ENCODE measurements around the gene PTTG1. TPM values are rescaled to one million over a fixed set of nuclear protein-coding genes. Genes with fewer than 3 reads are reported as not detected.

The PTTG1 gene
- polyA plus RNA-seq, 1 of the 3 experiments (the other 2 are of a cell fraction): 279 TPM

GRCh38 chr5:160452795-160453194 lies 31.1 kb downstream of the PTTG1 start:
- Histone ChIP-seq H3K27me3 (ENCODE audit: insufficient read depth) (no peaks in the 10 kb centered on the region), H3K9ac (no peak overlapping the region), H3K9me3 (no peaks in the 10 kb centered on the region), H3F3A (replicated peaks; ENCODE audit: insufficient read depth) (no peaks in the 10 kb centered on the region), H3K79me2 (ENCODE audit: insufficient read depth) (no peaks in the 10 kb centered on the region), H3K27ac (ENCODE audit: low read depth in 2 of 2, low read length in 1 of 2) (no peak overlapping the region), H2AFZ (ENCODE audit: low read depth) (no peak overlapping the region), H3K36me3 (replicated peaks in 1 of 2; ENCODE audit: control insufficient read depth in 1 of 2, insufficient read depth in 2 of 2, low read length in 1 of 2) (no peaks in the 10 kb centered on the region), H3K4me1 (ENCODE audit: control insufficient read depth in 1 of 2, insufficient read depth in 2 of 2, low read depth in 1 of 2, low read length in 1 of 2) (no peaks in the 10 kb centered on the region), H3K4me3 (ENCODE audit: low read depth in 2 of 2, low read length in 1 of 2) (no peak overlapping the region), H3K9me2 (no peaks in the 10 kb centered on the region), H3K4me2 (no peak overlapping the region), H4K20me1 (ENCODE audit: insufficient read depth) (no peaks in the 10 kb centered on the region)
- TF ChIP-seq FOXJ3 (CRISPR knock-in tag; IDR thresholded peaks at IDR 0.05): no peak
- no peak for TF ChIP-seq PBX3 (IDR thresholded peaks at IDR 0.05)
- no peak for TF ChIP-seq NRF1 (IDR thresholded peaks at IDR 0.05; ENCODE audit: low read depth, low read length)
- TF ChIP-seq EZH2phosphoT487 (IDR thresholded peaks at IDR 0.05; ENCODE audit: borderline replicate concordance, low read depth): no peak
- no peak for TF ChIP-seq CHD2 (IDR thresholded peaks at IDR 0.05; ENCODE audit: low read length, partially characterized antibody)
- TF ChIP-seq REST (IDR thresholded peaks at IDR 0.05; ENCODE audit: low read depth, low read length): no peak
- no peak for TF ChIP-seq TCF12 (IDR thresholded peaks at IDR 0.05)
- TF ChIP-seq MEF2A (IDR thresholded peaks at IDR 0.05; ENCODE audit: borderline replicate concordance, low read depth): no peak
- no peak for TF ChIP-seq SIN3A (IDR thresholded peaks at IDR 0.05; ENCODE audit: borderline replicate concordance, low read depth, low read length)
- TF ChIP-seq RXRA (IDR thresholded peaks at IDR 0.05; ENCODE audit: borderline replicate concordance, low read depth): no peak
- TF ChIP-seq FOSL2 (IDR thresholded peaks at IDR 0.05; ENCODE audit: borderline replicate concordance, low read depth): no peak
- POLR2A ChIA-PET: no interaction called here
- no peak for DNase-seq
- WGBS (ENCODE audit: low lambda C conversion rate): 39% methylated on average over 6 of the region's 6 CpGs
- CTCF ChIA-PET: interaction anchor here (1.0 to 3.8 kb wide), 2 partner anchors 14 to 27 kb away, joined by 3 to 23 read pairs; no protein-coding TSS in a partner anchor

DNA sequence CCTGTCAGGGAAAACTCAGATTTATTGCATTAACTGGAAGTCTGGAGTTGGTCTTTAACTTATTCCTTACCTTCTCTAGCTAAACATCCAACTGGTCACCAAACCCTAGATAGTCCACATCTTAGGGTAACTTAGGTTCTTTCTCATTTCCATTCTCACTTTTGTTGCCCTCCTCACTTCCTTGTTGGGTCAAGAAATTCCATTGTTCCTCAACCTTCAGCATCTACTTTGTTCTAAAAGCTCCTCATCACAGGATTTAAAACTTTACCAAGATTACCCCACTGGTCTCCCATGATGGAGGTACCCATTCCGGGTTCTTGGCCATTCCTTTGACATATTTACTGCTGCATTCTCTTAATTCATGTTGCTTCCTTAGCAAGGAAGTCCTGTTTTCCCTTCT lies 32.1 kb downstream of the PTTG1 start:
- Histone ChIP-seq H3K4me3 (ENCODE audit: low read depth in 2 of 2, low read length in 1 of 2) (no peak overlapping the region), H3K27me3 (ENCODE audit: insufficient read depth) (no peaks in the 10 kb centered on the region), H3K9me2 (no peaks in the 10 kb centered on the region), H3K4me1 (ENCODE audit: control insufficient read depth in 1 of 2, insufficient read depth in 2 of 2, low read depth in 1 of 2, low read length in 1 of 2) (no peaks in the 10 kb centered on the region), H3K9ac (no peak overlapping the region), H2AFZ (ENCODE audit: low read depth) (no peak overlapping the region), H3F3A (replicated peaks; ENCODE audit: insufficient read depth) (no peaks in the 10 kb centered on the region), H3K4me2 (no peak overlapping the region), H3K27ac (ENCODE audit: low read depth in 2 of 2, low read length in 1 of 2) (no peak overlapping the region), H4K20me1 (ENCODE audit: insufficient read depth) (no peaks in the 10 kb centered on the region), H3K9me3 (no peaks in the 10 kb centered on the region), H3K79me2 (ENCODE audit: insufficient read depth) (no peaks in the 10 kb centered on the region), H3K36me3 (replicated peaks in 1 of 2; ENCODE audit: control insufficient read depth in 1 of 2, insufficient read depth in 2 of 2, low read length in 1 of 2) (no peaks in the 10 kb centered on the region)
- CTCF ChIA-PET: interaction anchor here (3.8 kb wide), 1 partner anchor 15 kb away, joined by 23 read pairs; no protein-coding TSS in a partner anchor
- POLR2A ChIA-PET: no interaction called here
- no peak for DNase-seq
- WGBS (ENCODE audit: low lambda C conversion rate): 15% methylated on average over 1 of the region's 1 CpG
- TF ChIP-seq TEAD4 (IDR thresholded peaks at IDR 0.05; ENCODE audit: borderline replicate concordance, insufficient read depth) (no peak), NRF1 (IDR thresholded peaks at IDR 0.05; ENCODE audit: low read depth, low read length) (no peak), YY1 (IDR thresholded peaks at IDR 0.05; ENCODE audit: low read depth) (no peak), RAD21 (IDR thresholded peaks at IDR 0.05; ENCODE audit: low read length) (no peak), FOXJ3 (CRISPR knock-in tag; IDR thresholded peaks at IDR 0.05) (no peak), USF1 (IDR thresholded peaks at IDR 0.05; ENCODE audit: borderline replicate concordance, low read depth) (no peak), EZH2phosphoT487 (IDR thresholded peaks at IDR 0.05; ENCODE audit: borderline replicate concordance, low read depth) (no peak), TCF12 (IDR thresholded peaks at IDR 0.05) (no peak), MEF2A (IDR thresholded peaks at IDR 0.05; ENCODE audit: borderline replicate concordance, low read depth) (no peak), MAX (IDR thresholded peaks at IDR 0.05; ENCODE audit: low read depth) (no peak), POLR2AphosphoS5 (IDR thresholded peaks at IDR 0.05; ENCODE audit: low read depth, low read length) (no peak), SMC3 (IDR thresholded peaks at IDR 0.05; ENCODE audit: low read depth, low read length) (no peak)
- TF ChIP-seq, protein P1, sequence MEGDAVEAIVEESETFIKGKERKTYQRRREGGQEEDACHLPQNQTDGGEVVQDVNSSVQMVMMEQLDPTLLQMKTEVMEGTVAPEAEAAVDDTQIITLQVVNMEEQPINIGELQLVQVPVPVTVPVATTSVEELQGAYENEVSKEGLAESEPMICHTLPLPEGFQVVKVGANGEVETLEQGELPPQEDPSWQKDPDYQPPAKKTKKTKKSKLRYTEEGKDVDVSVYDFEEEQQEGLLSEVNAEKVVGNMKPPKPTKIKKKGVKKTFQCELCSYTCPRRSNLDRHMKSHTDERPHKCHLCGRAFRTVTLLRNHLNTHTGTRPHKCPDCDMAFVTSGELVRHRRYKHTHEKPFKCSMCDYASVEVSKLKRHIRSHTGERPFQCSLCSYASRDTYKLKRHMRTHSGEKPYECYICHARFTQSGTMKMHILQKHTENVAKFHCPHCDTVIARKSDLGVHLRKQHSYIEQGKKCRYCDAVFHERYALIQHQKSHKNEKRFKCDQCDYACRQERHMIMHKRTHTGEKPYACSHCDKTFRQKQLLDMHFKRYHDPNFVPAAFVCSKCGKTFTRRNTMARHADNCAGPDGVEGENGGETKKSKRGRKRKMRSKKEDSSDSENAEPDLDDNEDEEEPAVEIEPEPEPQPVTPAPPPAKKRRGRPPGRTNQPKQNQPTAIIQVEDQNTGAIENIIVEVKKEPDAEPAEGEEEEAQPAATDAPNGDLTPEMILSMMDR (IDR thresholded peaks at IDR 0.05): no peak

All from SK-N-SH (cell line).